Stimulated activated CD4-positive, alpha-beta T cell treated with anti-CD3 and anti-CD28 coated beads, Interleukin-12 subunit alpha, Interleukin-12 subunit beta, amount 100 ng/mL, for 48 hours (primary cell): ENCODE results near the gene PRKCZ.
A peak's percentile ranks its signal among the peaks of the same experiment; 100 is the strongest.

Source experiments
- DNase-seq, 3 donors: peaks; one replicate each; pipeline ENCODE4 v3.0.0-alpha.2; 2020; ENCODE audit warnings: low read depth in 2 of 3, low spot score in 1 of 3

Gene PRKCZ

DNA sequence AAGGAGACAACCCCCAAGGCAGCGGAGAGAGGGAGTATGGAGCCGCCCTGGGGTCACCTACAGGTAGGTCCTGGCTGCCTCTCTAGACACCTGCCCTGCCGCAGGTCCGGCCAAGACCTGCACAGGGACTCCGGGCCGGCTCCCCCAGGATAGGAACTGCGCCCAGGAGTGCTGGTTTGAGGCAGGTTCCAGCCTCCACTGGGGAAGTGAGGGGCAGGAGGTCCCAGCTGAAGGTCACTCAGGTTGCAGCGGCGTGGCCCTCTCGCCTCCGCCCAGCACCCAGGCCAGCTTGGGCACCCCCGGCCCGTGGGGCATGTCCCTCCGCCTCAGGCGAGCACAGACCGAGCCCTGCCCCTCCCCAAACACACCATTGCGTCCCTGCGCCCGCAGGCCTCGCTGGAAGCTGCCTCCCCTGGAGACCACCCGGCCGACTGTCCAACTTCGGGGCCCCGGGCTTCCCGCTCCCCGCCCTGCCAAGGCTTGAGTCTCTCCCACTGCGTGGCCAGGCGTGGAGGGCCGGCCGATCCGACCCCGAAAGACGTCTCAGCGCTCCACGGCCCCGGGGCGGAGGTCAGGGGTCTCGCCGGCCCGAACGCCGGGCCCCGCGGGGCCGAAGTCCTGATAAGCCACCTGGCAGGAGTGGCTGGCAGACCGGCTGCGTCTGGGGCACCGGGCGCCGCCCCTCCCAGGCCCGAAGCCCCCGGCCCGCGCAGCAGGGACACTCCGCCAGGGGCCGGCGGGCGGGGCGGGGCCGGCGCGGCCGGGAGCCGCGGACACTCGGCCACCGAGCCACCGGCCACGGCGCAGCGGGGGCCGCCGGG, 176.5 kb downstream of the PRKCZ start:
- no peak for DNase-seq

DNA sequence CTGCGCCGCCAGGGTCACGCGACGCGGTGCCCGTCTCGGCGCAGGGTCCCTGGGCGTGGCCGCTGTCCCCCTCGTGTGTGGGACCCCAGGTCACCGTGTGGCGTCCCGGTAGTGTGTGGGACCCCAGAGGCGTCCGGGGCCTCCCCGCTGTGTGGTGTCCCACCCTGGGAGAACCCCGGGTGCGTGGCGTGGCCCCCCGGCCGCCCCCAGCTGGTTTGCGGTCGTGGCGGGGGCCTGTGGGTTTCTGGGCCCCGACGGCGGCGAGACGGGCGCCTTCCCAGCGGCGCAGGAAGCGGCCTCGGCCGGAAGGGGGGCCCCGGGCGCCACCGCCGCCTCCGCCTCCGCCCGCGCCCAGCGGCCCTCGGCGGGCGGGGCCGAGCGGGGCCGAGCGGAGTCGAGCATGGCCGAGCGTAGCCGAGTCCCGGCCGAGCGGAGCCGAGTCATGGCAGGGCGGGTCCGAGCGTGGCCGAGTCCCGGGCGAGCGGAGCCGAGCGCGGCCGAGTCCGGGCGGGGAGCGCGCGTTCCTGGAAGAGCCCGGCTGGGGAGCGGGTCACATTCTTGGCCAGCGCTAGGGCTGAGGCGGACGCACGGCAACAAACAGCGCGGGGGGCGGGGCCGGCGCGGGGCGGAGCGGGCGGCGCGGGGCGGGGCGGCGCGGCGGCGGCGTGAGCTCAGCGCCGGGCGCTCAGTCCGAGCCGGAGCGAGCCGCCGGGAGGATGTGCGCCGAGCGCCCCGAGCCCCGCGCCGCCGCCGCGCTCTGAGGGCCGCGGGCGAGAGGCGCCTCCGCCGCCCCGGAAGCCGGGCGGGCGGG, 177.3 kb downstream of the PRKCZ start:
- DNase-seq = peak; percentile 92 to 94 (median 92)

DNA sequence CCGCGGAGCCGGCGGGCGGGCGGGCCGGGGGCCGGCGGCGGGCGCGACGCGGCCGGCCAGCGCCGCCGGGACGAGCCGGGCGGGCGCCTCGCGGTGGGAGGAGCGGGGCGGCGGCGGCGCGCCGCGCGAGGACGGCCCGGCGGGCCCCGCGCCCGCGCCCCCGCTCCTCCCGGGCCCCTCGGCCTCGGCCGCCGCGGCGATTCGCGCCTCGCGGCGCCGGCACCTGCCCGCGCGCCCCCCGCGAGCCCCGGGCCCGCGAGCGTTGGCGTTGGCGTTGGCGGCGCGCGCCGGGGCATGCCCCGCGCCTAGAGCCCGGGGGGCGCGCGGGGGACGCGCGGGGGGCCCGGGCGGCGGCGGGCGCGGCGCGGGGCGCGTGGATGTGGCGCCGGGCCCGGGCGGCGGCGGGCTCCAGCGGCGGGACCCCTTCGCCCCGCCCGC, 178.0 kb downstream of the PRKCZ start, which contains the start of gene SKI:
SKI (plus strand) TSS at position 163 of the 438 bp plus-strand sequence. CDS start 448 bp downstream, outside the sequence.
- no peak for DNase-seq

DNA sequence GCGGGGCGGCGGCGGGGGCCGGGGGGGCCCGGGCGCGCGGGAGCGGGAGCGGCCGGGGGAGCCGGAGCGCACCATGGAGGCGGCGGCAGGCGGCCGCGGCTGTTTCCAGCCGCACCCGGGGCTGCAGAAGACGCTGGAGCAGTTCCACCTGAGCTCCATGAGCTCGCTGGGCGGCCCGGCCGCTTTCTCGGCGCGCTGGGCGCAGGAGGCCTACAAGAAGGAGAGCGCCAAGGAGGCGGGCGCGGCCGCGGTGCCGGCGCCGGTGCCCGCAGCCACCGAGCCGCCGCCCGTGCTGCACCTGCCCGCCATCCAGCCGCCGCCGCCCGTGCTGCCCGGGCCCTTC, 178.5 kb downstream of the PRKCZ start:
- DNase-seq = no peak

DNA sequence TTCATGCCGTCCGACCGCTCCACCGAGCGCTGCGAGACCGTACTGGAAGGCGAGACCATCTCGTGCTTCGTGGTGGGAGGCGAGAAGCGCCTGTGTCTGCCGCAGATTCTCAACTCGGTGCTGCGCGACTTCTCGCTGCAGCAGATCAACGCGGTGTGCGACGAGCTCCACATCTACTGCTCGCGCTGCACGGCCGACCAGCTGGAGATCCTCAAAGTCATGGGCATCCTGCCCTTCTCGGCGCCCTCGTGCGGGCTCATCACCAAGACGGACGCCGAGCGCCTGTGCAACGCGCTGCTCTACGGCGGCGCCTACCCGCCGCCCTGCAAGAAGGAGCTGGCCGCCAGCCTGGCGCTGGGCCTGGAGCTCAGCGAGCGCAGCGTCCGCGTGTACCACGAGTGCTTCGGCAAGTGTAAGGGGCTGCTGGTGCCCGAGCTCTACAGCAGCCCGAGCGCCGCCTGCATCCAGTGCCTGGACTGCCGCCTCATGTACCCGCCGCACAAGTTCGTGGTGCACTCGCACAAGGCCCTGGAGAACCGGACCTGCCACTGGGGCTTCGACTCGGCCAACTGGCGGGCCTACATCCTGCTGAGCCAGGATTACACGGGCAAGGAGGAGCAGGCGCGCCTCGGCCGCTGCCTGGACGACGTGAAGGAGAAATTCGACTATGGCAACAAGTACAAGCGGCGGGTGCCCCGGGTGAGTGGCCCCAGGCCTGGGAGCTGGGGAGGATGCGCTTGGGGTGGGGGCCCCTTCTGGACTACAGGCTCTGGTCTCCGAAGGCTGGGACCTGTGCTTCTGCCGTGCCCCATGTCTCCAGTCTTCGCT, 179.0 kb downstream of the PRKCZ start:
- peak in 1 of 3 donors; percentile 44 for DNase-seq

DNA sequence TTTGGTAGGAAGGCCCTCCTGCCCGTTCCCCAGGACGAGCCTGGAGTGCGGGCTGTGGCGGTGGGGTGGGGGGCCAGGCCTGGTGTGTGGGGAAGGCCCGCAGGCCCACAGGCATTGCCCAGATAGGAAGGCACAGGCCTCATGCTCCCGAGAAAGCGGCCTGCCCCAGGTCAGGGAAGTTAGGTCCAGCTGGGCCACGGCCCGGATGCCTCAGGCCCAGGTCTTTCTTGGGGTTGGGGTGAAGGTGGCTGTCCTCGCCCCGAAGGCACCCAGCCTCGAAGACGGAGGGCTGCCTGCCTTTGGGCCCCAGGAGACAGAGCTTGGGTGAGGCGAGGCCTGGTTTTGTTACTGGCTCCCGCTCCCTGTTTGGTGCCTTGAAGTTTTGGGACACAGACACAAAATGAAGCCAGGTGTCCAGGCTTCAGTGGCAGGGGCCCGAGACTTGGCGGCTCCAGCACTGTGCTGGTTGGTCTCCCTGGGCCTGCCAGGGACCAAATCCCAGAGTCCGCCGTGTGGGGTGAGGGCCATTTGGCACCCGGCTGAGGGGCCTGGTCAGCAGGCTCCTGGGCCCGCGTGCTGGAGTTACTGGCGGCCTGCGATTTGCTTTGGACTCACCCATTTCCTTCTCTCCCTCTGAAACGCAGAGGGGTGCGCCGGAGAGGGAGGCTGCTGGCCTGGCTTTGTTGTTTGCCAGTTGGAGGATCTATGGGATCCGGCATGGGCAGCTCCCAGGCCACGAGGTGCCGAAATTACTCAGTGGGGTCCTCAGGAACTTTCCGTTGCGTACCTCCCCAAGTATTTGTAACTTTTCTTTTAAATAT, 179.9 kb downstream of the PRKCZ start:
- DNase-seq = no peak

DNA sequence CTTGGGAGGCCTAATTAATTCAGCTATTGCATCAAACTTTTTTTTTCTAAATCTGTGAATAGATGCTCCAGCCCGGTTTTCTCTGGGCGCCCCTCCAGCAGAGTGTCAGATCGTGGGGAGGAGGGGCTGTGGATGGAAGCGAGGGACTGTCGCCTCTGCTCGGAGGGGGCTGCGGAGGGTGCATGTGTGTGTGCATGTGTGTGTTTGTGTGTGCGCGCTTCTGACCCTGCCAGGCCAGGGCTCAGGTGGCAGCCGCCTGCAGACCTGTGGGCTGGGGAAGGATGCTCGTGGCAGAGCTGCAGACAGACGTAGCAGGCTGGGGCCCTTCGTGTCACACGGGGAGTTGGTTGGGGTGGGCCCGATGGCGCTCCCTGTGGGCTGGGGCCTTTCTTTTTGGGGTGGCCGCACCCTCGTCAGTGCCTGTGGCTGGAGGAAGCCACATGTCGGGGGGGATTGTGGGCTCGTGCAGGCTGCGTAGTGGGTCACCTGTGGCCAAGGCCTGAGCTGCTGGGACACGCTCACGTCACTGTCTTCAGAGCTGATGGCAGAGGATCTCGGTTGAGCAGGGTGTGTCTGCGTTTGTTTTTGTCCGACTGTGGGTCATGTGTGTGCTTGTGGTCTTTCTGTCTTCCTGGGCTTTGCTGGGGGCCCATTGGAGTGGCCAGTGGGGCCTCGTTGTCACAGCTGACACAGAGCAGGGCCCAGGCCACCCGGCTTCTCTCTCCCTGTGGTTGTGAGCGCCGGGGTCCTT, 180.7 kb downstream of the PRKCZ start:
- no peak for DNase-seq

DNA sequence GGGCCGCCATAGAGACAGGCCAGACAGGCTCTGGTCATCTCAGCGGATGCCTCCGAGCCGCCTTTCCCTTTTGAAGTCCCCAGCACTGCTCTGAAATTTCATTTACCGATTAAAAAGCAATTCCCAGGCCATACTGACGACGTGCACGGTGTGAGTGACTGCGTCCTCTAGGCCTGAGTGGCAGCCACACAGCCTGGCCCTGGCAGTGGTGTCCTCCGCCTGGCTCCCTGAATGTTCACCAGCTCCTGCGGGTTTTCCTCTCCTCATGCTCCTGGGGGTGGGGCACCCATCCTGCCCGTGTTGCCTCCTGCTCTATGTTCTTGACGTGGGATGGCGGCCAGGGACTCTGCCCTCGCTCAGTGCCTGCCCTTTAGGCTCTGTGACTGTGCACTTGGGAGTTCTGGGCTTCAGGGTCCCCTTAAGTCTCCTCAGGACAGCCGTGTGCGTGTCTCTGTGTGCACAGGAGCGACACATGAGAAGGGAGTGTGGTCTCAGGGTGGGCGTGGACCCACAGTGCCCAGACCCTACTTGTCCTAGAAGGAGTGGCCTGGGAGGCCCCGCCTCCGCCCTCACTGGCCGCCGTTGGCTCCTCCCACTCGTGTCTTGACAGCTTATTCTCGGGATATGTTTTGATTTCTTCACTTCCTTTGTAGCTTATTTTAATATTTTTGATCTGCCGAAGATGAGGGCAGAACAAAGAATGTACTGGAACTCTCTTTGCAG, 181.5 kb downstream of the PRKCZ start:
- peak in 2 of 3 donors; percentile 37 to 63 for DNase-seq

DNA sequence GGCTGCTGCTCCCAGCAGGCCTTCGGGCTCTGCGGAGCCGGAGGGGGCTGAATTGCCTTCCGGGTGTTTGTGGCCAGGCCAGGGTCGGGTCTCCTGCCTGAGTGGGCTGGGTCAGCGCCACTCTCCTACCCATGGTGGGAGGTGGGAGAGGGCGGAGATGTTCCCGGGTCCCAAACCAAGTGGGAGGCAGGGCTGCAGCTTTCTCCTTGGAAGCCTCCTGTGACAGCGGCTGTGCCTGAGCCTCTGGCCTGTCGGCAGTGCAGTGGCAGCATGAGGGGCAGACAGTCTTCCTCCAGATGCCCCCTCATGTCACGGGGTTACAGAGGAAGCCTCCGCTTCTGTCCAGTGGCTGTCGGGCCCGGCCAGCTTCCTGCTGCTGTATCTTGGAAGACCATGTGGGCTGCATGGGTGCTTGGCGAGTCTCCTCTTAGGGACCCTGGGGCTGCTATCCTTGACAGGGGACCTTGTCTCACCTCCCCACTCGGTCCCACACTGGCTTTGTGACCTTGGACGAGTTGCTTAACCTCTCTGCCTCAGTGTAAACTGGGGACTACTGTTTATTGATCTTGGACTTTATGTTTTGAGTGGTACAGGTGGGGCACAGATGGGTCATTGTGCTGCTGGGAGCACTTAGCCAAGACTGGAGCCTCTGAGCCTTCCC, 182.2 kb downstream of the PRKCZ start:
- DNase-seq = no peak

DNA sequence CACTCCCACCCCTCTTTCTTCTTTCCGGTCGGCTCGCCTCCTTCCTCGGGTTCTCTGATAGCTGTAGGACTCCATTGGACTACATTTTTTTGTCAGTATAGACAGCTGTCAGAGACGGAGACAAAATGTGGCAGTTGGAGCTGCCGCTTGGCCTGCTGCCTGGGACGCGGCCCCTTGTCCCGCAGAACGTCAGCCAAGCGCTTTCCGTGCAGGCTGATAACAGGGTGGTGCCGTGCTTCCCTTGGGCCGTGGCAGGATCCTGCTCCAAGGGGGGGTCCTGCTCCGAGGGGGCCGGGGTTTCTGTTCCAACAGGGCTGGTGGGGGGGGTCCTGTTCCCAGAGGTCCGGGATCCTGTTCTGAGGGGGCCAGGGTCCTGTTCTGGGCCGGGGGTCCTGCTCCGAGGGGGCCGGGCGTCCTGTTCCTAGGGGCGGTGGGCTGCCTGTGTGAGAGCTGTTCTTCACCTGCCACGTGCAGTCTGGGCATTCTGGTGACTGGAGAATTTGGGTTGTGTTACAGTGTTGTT, 182.8 kb downstream of the PRKCZ start:
- DNase-seq = no peak

DNA sequence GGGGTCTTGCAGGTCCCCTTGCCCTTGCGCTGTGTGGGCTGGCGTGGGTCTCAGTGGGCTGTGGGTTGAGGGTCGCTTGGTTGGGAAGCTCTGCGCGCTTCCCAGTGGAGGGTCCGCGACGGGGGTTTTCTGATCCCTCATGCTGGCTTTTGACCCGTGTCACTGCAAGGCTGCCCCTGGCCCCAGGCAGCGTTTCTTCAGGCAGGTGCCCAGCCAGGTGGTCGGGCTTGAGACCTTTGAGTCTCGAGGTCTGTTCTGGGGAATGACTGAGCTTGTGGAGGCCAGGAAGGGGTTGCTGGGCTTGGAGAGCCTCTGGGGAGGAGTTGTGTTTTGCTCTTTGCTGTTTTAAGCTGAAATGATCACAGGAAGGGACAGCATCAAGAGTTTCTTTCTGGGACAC, 183.3 kb downstream of the PRKCZ start:
- DNase-seq = no peak

DNA sequence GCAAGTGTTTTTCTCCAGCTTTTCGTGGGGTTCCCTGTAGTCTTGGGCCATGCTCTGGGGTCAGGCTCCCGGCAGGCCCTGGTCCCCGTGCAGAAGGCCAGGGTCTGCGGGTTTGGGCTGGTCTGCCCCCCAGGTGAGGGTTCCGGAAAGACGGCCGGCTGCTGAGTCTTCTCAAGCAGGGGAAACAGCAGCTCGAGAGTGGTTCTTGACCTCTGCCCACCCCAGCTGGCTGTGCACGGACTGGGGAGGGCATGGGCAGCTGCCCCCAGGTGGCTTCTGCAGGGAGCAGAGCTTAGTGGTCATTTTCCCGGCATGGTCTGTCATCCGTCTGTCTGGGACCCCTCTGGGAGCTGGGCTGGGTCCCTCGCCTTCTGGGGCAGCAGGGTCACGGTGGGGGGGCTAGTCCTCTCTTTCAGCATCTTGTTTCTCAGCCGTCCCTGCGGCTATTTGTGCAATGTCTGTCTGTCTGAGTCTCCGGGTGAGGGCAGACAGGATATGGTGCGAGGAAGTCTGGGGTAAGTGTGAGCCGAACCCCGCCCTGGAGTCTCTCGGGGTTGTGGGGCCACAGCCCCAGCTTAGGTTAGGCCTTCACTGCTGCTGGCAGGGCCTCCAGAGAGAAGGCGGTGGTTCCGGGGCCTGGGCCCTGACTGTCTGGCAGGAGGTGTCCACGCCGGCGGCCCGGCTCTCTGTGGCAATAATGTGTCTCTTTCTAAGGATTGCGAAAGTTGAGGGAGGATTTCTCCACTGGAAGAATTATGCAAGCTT, 184.0 kb downstream of the PRKCZ start:
- no peak for DNase-seq

DNA sequence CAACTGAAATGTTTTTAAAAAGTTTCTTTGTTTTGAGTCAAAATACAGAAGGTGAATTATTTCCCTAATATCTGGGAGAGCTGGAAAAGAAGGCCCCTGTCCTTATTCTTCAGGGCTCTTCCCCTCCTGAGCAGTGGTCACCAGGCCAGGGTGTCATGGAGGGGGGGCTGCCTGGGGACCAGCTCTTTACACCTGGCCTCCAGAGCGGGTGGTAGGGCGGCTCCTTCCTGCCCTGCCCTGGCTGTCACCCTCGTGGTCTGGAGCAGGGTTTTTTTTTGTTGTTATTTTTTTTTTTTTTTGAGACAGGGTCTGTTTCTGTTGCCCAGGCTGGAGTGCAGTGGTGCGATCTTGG, 184.5 kb downstream of the PRKCZ start:
- no peak for DNase-seq
